GM23248 (cell line): Measurements from ENCODE around the gene ARL6IP4.

Experiments
- EZH2 ChIP-seq: fragments of 200-600 bp; sonication (generic); IDR thresholded peaks from 2 replicates; pipeline ENCODE4 v1.6.1; 2018; ENCODE audit warnings: antibody characterized with exemption, mild to moderate bottlenecking; ENCODE audit not compliant: insufficient read depth, poor library complexity, severe bottlenecking
- EZH2phosphoT487 ChIP-seq: fragments of 200-600 bp; sonication (generic); IDR thresholded peaks from 2 replicates; pipeline ENCODE4 v1.6.1; 2018; ENCODE audit warnings: antibody characterized with exemption, moderate library complexity, mild to moderate bottlenecking, low read depth; ENCODE audit not compliant: insufficient read depth

- TF ChIP-seq EZH2phosphoT487 (no peak), EZH2 (no peak)
These were observed 31.1 kb upstream of the ARL6IP4 start for GRCh38 chr12:122949405-122949804.
